Peyer's patch (tissue), 4 donors: ENCODE measurements around the gene MLXIP. TPM values are rescaled to one million over a fixed set of nuclear protein-coding genes. Genes with fewer than 3 reads are reported as not detected.

Experiments
- DNase-seq, 3 donors: peaks; one replicate each; pipeline ENCODE4 v3.0.0-alpha.2; 2017 to 2019
- H3K27ac ChIP-seq, 4 donors: fragments of 200-600 bp; sonication (generic); one replicate each; pipeline ENCODE4 v1.5.1; 2016 to 2019
- H3K27me3 ChIP-seq, 2 donors: fragments of 200-600 bp; sonication (generic); one replicate each; pipeline ENCODE4 v1.5.1; 2019
- H3K36me3 ChIP-seq, 3 donors: fragments of 200-600 bp; sonication (generic); one replicate each; pipeline ENCODE4 v1.5.1; 2016 to 2019
- H3K4me1 ChIP-seq, 4 donors: fragments of 200-600 bp; sonication (generic); one replicate each; pipeline ENCODE4 v1.5.1; 2016 to 2019
- H3K4me3 ChIP-seq, 4 donors: fragments of 200-600 bp; sonication (generic); 1 replicate in 3 of 4; 2 replicates in 1 of 4; pipeline ENCODE4 v1.5.1; 2016 to 2019; ENCODE audit warnings: mild to moderate bottlenecking in 1 of 4
- H3K9me3 ChIP-seq, 4 donors: fragments of 200-600 bp; sonication (generic); one replicate each; pipeline ENCODE4 v1.5.1; 2016 to 2019; ENCODE audit warnings: mild to moderate bottlenecking in 1 of 4
- CTCF ChIP-seq, 6 experiments: fragments of 450-650 bp in 4 of 6; fragments of 200-600 bp in 2 of 6; sonication (generic) in 1 of 6; IDR thresholded peaks; one replicate each; pipeline ENCODE4 v1.5.1; 2017 to 2019; ENCODE audit warnings: antibody characterized with exemption in 6 of 6, mild to moderate bottlenecking in 3 of 6, moderate library complexity in 1 of 6
- POLR2A ChIP-seq, 2 donors: fragments of 450-650 bp; IDR thresholded peaks; one replicate each; pipeline ENCODE4 v1.5.1; 2017; ENCODE audit warnings: antibody characterized with exemption in 2 of 2, mild to moderate bottlenecking in 2 of 2, moderate library complexity in 2 of 2
- total RNA-seq, 4 donors: library from RNA; depleted of rRNA; stranded (reverse); fragments of >200 nt; gene quantifications; one replicate each; pipeline ENCODE4 v1.1.0, GENCODE V29; 2016

MLXIP gene
- total RNA-seq, 4 donors from 2014 or later, result 41.5 to 157 (median 98.3) TPM

DNA sequence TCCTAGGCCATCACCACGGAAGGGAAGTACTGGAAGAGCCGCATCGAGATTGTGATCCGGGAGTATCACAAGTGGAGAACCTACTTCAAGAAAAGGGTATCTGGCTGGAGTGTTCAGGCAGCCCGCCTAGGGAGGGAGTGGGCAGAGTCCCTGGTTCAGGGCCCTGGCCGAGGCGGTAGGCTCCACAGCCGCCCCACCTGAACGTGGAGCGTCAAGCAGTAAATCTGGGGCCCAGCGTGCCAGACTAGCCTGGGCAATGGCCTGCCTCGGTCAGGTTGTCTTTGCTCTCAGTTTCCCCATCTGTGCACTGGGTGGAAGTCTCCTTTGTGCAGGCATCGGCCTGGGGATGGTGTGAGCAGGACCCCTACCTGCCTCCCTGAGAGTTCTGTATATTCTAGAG is 50.6 kb downstream of the MLXIP start:
- Histone ChIP-seq H3K36me3 (peaks cover 0 to 65% (median 0%) of the 10 kb centered on the region in 3 donors), H3K27me3 (no peaks in the 10 kb centered on the region), H3K4me1 (peaks cover 0 to 27% (median 0%) of the 10 kb centered on the region in 4 donors), H3K4me3 (no peak overlapping the region), H3K27ac (no peak overlapping the region), H3K9me3 (no peaks in the 10 kb centered on the region)
- TF ChIP-seq CTCF (IDR thresholded peaks at IDR 0.05) (no peak), POLR2A (IDR thresholded peaks at IDR 0.05) (no peak)
- DNase-seq, result no peak

GRCh38 chr12:122130150-122130549 is 51.6 kb downstream of the MLXIP start:
- Histone ChIP-seq H3K4me3 (no peak overlapping the region), H3K36me3 (peaks cover 0 to 75% (median 0%) of the 10 kb centered on the region in 3 donors), H3K9me3 (no peaks in the 10 kb centered on the region), H3K4me1 (peaks cover 0 to 18% (median 0%) of the 10 kb centered on the region in 4 donors), H3K27me3 (no peaks in the 10 kb centered on the region), H3K27ac (no peak overlapping the region)
- no peak for DNase-seq
- TF ChIP-seq POLR2A (IDR thresholded peaks at IDR 0.05), result no peak
- TF ChIP-seq CTCF (IDR thresholded peaks at IDR 0.05), result no peak

DNA sequence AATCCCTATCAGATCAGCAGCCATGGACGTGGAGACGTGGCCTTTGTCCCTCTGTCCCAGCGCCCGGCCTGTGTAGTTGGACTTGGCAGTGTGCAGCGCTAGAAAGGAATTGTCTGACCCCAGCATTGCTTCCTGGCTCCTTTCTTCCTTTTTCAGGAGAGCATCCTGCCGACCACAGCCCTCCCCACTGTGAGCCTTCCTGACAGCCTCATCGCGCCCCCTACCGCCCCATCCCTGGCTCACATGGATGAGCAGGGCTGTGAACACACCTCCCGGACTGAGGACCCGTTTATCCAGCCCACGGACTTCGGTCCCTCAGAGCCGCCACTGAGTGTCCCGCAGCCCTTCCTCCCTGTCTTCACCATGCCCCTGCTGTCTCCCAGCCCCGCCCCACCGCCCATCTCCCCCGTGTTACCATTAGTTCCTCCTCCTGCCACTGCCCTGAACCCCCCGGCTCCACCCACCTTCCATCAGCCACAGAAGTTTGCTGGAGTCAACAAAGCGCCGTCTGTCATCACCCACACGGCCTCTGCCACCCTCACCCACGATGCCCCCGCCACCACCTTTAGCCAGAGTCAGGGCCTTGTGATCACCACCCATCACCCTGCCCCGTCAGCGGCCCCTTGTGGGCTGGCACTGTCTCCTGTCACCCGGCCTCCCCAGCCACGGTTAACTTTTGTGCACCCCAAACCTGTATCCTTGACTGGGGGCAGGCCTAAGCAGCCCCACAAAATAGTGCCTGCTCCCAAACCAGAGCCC is 54.8 kb downstream of the MLXIP start:
- Histone ChIP-seq H3K9me3 (no peaks in the 10 kb centered on the region), H3K4me1 (no peaks in the 10 kb centered on the region), H3K4me3 (no peak overlapping the region), H3K27ac (no peak overlapping the region), H3K27me3 (no peaks in the 10 kb centered on the region), H3K36me3 (peaks cover 0 to 84% (median 0%) of the 10 kb centered on the region in 3 donors)
- DNase-seq, result no peak
- TF ChIP-seq POLR2A (IDR thresholded peaks at IDR 0.05), result no peak

GRCh38 chr12:122135437-122136031 is 57.0 kb downstream of the MLXIP start:
- Histone ChIP-seq H3K4me3 (no peak overlapping the region), H3K27ac (no peak overlapping the region), H3K36me3 (peaks cover 0 to 82% (median 0%) of the 10 kb centered on the region in 3 donors), H3K9me3 (no peaks in the 10 kb centered on the region), H3K4me1 (peaks cover 0 to 9% (median 0%) of the 10 kb centered on the region in 4 donors), H3K27me3 (no peaks in the 10 kb centered on the region)
- no peak for DNase-seq
- TF ChIP-seq POLR2A (IDR thresholded peaks at IDR 0.05), result no peak
- TF ChIP-seq CTCF (IDR thresholded peaks at IDR 0.05), result no peak

- Histone ChIP-seq H3K27me3 (no peaks in the 10 kb centered on the region), H3K9me3 (no peaks in the 10 kb centered on the region), H3K4me1 (peaks cover 0 to 9% (median 0%) of the 10 kb centered on the region in 4 donors), H3K27ac (no peak overlapping the region), H3K36me3 (peaks cover 0 to 88% (median 0%) of the 10 kb centered on the region in 3 donors), H3K4me3 (no peak overlapping the region)
- no peak for TF ChIP-seq CTCF (IDR thresholded peaks at IDR 0.05)
- no peak for TF ChIP-seq POLR2A (IDR thresholded peaks at IDR 0.05)
- DNase-seq, result no peak
Observed at GRCh38 chr12:122137229-122137628, 58.7 kb downstream of the MLXIP start.

GRCh38 chr12:122137681-122138080 is 59.1 kb downstream of the MLXIP start:
- no peak overlapping the region for H3K4me3 ChIP-seq
- peaks cover 0 to 9% (median 0%) of the 10 kb centered on the region in 4 donors for H3K4me1 ChIP-seq
- H3K27me3 ChIP-seq, result no peaks in the 10 kb centered on the region
- no peaks in the 10 kb centered on the region for H3K9me3 ChIP-seq
- DNase-seq, result no peak
- peaks cover 0 to 88% (median 0%) of the 10 kb centered on the region in 3 donors for H3K36me3 ChIP-seq
- H3K27ac ChIP-seq, result no peak overlapping the region
- TF ChIP-seq POLR2A (IDR thresholded peaks at IDR 0.05) (no peak), CTCF (IDR thresholded peaks at IDR 0.05) (no peak)
